ENCODE measurements around the gene CDH24. TPM values are rescaled to one million over a fixed set of nuclear protein-coding genes. Genes with fewer than 3 reads are reported as not detected.

Gene CDH24
- total and polyA plus RNA-seq, 2 of the 13 experiments (the other 11 are each of a cell fraction or from before 2014, with no cell fraction given), result 0.69 to 0.99 TPM

DNA sequence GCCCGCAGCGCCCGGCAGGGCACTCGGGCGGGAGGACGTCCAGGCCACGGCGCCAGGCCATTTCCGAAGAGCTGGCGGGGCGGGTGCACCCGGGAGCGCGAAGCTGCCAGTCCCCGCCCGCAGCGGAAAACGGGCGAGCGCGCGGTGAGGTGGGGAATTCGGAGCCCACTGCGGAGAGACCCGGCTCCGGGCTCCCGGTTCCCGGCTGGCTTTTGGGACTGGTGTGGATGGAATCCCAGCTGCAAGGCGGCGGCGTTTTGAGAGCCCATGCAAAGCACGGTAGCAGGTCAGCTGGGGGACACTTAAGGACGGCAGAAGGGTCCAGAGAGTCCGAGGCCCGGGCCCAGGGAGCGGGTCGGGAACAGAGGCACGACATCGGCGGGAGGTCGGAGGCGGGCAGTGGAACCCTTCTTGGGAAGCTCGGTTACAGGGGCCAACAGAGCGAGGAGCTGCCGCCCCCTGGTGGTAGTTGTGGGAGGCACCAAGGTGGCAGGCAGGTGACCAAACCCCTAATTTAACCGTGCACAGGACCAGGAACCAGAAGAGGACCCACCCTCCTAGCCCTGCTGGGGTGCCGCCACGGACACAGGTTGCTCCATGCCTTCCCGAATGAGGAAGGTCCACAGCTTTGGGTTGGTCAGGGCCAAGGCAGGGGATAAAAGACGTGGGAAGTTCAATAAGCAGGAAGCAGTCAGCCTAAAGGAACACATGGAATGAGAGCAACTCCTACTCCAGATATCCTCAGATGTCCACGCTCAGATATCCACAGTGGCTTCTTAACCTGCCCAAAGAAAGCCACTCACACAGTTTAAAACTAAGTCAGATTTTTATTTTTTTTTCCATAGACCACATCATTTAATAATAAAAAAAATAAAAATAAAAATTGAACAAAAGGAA, 685 bp upstream of the CDH24 start (continued):
- TF ChIP-seq, protein P1, sequence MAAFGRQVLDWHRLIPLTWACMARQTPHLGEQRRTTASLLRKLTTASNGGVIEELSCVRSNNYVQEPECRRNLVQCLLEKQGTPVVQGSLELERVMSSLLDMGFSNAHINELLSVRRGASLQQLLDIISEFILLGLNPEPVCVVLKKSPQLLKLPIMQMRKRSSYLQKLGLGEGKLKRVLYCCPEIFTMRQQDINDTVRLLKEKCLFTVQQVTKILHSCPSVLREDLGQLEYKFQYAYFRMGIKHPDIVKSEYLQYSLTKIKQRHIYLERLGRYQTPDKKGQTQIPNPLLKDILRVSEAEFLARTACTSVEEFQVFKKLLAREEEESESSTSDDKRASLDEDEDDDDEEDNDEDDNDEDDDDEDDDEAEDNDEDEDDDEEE (CRISPR knock-in tag; IDR thresholded peaks at IDR 0.05), result peak; percentile 82
- TF ChIP-seq SMAD9 (CRISPR knock-in tag; IDR thresholded peaks at IDR 0.05) (no peak; the same call in 1 of the 2 replicates), GFI1 (CRISPR knock-in tag; IDR thresholded peaks at IDR 0.05; ENCODE audit: borderline replicate concordance) (peak; percentile 80; the same call in 1 of the 2 replicates), ZNF790 (CRISPR knock-in tag; IDR thresholded peaks at IDR 0.05; ENCODE audit: borderline replicate concordance) (peak; percentile 65; the same call in 1 of the 2 replicates), PHF21A (CRISPR knock-in tag; IDR thresholded peaks at IDR 0.05) (peak; percentile 15; the same call in 1 of the 2 replicates), SMYD3 (CRISPR knock-in tag; IDR thresholded peaks at IDR 0.05) (peak; percentile 91), ZNF414 (CRISPR knock-in tag; IDR thresholded peaks at IDR 0.05) (no peak; the same call in 1 of the 2 replicates), ZNF780A (CRISPR knock-in tag; IDR thresholded peaks at IDR 0.05) (0 out of 2 replicates have a peak, but pooled peaks have one; percentile 41), PHF5A (CRISPR knock-in tag; IDR thresholded peaks at IDR 0.05; ENCODE audit: low read depth, unreplicated experiment) (no peak), PRMT3 (CRISPR knock-in tag; IDR thresholded peaks at IDR 0.05; ENCODE audit: borderline replicate concordance, low read depth) (no peak; the same call in 1 of the 2 replicates), SP5 (CRISPR knock-in tag; IDR thresholded peaks at IDR 0.05; ENCODE audit: borderline replicate concordance, low read depth) (peak; percentile 47; the same call in 1 of the 2 replicates), AGO1 (IDR thresholded peaks at IDR 0.05; ENCODE audit: low read depth, low read length, poor library complexity, severe bottlenecking) (peak; percentile 98), ZNF282 (IDR thresholded peaks at IDR 0.05; ENCODE audit: partially characterized antibody) (no peak), NR2C2 (CRISPR knock-in tag; IDR thresholded peaks at IDR 0.05; ENCODE audit: borderline replicate concordance) (peak; percentile 37; the same call in 1 of the 2 replicates), SPEN (CRISPR knock-in tag; IDR thresholded peaks at IDR 0.05; ENCODE audit: low read depth) (peak; percentile 72), ZNF777 (CRISPR knock-in tag; IDR thresholded peaks at IDR 0.05) (peak; percentile 90; the same call in 1 of the 2 replicates), CREB3 (CRISPR knock-in tag; IDR thresholded peaks at IDR 0.05) (no peak), ZNF367 (CRISPR knock-in tag; IDR thresholded peaks at IDR 0.05; ENCODE audit: borderline replicate concordance) (0 out of 2 replicates have a peak, but pooled peaks have one; percentile 58), GLI4 (CRISPR knock-in tag; IDR thresholded peaks at IDR 0.05; ENCODE audit: borderline replicate concordance) (peak; percentile 63; the same call in 1 of the 2 replicates)
- TF ChIP-seq, protein P2, sequence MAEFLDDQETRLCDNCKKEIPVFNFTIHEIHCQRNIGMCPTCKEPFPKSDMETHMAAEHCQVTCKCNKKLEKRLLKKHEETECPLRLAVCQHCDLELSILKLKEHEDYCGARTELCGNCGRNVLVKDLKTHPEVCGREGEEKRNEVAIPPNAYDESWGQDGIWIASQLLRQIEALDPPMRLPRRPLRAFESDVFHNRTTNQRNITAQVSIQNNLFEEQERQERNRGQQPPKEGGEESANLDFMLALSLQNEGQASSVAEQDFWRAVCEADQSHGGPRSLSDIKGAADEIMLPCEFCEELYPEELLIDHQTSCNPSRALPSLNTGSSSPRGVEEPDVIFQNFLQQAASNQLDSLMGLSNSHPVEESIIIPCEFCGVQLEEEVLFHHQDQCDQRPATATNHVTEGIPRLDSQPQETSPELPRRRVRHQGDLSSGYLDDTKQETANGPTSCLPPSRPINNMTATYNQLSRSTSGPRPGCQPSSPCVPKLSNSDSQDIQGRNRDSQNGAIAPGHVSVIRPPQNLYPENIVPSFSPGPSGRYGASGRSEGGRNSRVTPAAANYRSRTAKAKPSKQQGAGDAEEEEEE (CRISPR knock-in tag; IDR thresholded peaks at IDR 0.05; ENCODE audit: borderline replicate concordance), result no peak
